GM19035 (cell line): ENCODE results near the gene TTC39A.

Source experiments
- ATAC-seq: cut with Tn5 transposase; IDR thresholded peaks from one replicate; pipeline ENCODE4 v1.9.1; 2021; ENCODE audit not compliant: unreplicated experiment

TTC39A gene

DNA sequence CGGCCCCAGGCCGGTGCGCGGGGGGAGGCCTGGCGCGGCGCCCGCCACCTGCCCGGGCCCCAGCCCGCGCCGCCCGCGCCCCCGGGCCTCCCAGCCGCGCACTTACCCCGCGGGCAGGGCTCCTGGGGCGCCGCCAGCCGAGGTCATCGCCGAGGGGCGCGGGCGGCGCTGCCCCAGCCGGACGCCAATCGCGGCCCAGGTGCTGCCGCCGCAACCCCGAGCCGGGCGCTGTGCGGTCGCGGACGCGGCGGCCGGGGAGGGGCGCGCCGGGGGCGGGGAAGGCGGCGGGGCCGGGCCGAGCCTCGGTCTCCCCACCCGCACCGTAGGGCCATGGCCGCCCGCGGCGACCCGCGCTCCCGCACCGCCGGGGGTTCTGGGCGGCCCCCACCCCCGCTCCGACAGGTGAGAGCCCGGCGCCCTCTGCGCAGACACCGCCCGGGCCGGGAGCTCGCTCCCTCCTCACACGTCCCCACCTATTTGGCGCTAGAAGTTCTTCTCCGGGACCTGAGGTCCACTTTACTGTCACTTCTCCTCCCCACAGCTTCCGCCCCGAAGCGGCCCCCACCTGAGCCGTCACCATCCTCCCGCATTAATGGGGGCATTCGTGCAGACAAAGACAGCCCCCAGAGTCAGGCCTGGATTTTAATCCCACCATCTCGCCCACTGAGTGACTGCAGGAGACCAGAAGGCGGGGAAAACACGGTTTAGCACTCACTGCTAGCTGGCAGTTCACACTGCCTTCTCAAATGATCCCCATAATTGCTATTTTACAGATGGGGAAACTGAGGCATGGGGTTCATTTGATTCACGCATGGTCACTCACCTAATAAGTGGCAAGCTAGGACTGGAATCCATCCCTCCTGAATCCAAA, at the start of gene TTC39A:
Gene TTC39A (minus strand): TSS at position 232 of the 871 bp plus-strand sequence. CDS start 85 bp downstream, at position 147.
- peak; percentile 37 for ATAC-seq

DNA sequence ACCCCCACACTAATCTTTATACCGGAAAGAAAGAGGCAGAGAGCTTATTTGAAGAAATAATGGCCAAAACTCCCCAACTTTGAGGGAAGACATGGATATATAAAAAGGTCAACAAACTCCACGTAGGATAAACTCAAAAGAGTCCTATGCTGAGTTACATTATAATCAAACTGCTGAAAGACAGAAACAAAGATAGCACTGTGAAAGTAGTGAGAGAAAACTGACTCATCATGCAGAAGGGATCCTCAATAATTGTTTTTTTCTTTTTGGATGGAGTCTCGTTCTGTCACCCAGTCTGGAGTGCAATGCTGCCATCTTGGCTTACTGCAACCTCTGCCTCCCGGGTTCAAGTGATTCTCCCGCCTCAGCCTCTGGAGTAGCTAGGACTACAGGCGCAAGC, 48.5 kb upstream of the TTC39A start:
- no peak for ATAC-seq

DNA sequence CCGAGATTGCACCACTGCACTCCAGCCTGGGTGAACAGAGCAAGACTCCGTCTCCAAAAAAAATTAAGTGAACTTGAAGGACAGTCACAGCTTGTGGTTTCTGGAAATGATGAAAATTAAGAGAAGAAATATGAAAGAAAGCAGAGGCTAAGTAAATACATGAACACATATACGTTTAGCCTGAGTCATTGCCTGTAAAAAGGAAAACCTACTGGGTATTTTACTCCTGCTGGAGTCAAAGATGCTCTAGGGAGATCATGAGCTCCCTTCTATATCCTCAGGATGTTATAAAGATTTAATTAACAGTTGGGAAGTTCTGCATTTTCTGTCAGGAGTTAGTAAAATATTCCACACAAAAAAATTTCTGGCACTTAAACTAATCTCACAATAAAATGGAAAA, 43.5 kb upstream of the TTC39A start:
- ATAC-seq, result no peak

DNA sequence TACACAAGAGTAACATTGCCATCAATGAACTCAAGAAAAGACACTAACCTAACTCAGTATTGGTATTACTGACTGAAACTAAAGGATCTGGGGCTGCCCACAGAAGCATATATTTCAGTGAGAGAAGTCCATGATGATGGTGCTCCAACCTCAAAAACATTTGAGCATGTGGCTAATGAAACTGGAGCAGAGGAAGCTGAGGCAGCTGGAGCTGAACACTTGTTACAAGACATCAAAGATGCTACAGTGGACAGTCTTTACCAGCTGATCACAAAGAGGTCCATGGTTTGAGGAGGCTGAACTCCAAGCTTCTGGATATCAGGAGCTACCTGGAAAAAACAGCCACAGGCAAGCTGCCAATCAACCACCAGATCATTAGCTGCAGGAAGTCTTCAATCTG, 42.2 kb upstream of the TTC39A start:
- ATAC-seq, result no peak

DNA sequence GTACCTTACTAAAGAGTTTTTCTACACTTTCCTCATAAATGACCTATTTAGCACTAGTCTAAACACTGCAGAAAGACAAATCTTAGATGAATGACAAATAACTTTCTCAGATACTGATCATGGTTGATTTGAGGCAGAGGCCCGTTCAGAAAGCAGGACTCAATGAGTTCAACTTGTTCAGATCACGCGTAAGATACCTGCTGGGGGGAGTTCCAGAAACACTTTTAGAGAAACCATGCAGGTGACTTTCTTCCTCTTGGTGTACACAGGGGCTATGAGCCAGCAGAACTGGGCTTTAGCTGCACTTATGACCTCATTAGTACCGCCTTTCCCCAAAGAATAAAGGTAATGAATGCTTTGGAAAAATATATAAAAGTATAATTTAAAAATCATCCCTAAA, 38.8 kb upstream of the TTC39A start:
- ATAC-seq, result no peak

DNA sequence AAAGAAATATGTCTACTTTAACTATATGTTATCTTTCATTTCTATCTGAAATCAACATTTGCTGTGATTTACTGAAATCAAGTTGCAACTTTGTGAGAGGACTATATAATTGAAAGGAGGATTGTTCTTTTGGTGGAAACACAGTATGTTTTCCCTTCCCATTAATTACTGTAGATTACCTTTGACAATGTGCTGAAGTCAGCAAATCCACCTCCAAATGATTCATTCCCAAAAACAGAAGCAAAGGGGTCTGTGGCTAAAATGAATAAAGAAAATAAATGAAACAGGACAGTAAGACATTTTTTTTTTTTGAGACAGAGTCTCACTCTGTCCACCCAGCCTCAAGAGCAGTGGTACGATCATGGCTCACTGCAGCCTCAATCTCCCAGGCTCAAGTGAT, 35.4 kb upstream of the TTC39A start:
- no peak for ATAC-seq

DNA sequence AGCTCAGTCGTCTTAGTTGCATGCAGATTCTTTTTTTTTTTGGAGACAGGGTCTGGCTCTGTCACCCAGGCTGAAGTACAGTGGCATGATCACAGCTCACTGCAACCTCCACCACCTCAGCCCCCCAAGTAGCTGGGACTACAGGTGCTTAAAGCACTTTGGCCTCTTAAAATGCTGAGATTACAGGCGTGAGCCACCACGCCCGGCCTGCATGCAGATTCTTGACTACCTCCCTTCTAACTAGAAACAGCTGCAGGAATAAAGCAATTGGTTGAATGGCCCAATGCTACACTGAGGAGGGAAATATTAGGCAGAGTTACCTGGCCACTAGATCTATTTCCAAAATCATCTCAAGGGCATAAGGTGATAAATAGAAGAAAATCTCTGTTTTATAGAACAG, 29.5 kb upstream of the TTC39A start:
- ATAC-seq, result no peak

DNA sequence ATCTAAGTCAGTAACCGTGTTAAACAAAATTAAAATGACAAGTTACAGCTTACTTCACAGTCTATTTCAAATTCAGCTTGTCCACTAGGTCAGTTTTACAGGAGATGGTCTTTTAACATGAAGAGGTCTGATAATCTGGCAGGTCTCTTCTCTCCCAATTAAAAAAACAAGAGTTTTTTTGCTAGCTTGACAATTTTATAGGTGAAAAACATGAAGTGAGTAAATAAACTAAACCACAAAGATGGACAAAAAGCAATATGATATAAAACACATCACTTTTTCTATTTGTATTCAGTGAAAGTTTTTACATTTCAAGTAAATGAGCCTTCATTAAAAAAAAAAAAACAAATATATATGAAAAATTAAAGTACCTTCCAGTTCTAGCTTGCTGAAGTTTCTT, 25.0 kb upstream of the TTC39A start:
- no peak for ATAC-seq

DNA sequence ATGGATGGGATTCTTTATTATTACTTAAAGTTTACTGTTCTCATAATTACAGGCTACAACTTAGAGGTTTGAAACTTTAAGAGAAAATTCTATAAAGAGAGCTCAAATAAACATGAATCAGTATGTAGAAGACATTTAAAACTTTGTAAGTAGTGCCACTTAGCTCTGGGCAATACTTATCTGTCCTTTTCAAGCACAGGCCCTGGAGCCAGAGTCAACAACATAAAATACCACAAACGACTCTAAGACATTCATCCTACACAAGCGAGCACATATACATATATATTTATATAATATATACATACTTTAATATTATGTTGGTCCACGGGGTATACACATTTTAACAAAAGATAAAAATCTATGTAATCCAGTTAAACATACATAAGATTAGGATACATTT, 24.1 kb upstream of the TTC39A start:
- no peak for ATAC-seq

DNA sequence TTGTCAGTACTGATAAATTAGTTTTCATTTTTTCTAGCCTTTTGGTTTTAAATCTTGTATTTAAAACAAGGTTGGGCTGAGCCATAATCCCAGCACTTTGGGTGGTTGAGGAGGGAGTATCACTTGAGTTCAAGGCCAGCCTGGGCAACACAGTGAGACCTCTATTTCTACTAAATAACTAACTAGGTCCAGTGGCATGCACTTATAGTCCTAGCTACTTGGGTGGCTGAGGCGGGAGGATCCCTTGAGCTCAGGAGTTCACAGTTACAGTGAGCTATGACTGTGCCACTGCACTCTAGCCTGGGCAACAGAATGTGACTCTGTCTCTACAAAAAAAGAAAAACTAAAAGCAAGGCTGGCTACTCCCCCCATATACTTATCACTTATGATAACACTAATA, 21.5 kb upstream of the TTC39A start:
- ATAC-seq, result no peak

DNA sequence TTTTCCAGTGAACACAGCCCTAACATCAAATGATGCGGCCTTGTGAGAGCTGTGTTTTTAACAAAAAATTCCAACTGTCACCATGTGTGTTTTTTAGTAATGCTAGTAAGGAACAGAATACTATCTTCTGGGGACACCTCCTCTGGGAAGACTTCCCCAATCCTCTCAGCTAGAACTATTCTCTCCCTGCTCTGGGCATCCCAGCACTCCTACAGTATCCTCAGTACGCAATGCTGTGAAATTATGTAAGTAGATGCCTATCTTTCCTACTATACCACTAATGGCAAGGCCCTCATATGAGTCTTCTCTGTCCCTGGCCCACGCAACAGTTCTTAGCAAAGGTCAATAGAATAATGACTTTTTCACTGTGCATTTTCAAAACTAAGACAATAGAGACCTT, 19.5 kb upstream of the TTC39A start:
- ATAC-seq, result no peak

DNA sequence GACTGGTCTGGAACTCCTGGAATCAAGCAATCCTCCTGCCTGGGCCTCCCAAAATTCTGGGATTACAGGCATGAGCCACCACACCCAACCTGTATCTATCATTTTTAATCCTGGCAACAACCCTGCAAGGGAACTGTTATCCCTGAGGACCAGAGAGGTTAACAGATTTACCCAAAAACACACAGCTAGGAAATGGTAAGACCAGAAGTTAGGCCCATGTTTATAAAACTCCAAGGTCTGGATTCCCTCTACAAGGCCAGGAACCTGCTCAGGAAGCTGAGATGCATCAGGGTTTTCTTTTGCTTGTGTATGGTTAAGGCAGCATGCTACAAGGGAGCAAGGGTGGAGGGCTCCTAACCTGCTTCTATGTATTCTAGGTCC, 17.8 kb upstream of the TTC39A start:
- no peak for ATAC-seq

DNA sequence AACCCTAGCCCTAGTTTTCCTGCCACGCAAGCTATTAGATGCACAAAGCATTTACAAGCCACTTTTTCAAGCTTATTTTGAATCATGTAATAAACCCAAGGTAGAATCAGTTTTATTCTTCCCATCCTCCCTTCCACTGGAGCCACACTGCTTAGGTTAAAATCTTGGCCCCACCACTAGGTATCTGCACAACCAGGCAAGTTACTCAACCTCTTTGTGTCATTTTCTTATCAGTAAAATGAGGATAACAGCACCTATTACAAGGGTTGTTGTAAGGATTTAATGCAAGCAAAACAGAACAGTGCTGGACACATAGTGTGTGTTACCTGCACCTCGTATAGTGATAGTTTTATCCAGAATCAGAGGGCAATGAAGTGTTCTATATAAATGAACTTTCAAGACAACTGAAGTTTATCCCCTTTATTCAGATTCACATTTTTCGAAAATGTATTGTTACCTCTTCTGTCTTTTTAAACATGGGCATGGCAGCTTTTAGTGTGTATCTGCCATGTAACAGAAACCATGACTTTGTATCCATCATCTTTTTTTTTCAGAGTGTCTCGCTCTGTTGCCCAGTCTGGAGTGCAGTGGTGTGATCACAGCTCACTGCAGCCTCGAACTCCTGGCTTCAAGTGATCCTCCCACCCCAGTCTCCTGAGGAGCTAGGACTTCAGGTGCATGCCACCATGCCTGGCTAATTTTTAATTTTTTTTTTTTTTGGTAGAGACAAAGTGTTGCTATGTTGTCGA, 17.2 kb upstream of the TTC39A start:
- ATAC-seq, result no peak

DNA sequence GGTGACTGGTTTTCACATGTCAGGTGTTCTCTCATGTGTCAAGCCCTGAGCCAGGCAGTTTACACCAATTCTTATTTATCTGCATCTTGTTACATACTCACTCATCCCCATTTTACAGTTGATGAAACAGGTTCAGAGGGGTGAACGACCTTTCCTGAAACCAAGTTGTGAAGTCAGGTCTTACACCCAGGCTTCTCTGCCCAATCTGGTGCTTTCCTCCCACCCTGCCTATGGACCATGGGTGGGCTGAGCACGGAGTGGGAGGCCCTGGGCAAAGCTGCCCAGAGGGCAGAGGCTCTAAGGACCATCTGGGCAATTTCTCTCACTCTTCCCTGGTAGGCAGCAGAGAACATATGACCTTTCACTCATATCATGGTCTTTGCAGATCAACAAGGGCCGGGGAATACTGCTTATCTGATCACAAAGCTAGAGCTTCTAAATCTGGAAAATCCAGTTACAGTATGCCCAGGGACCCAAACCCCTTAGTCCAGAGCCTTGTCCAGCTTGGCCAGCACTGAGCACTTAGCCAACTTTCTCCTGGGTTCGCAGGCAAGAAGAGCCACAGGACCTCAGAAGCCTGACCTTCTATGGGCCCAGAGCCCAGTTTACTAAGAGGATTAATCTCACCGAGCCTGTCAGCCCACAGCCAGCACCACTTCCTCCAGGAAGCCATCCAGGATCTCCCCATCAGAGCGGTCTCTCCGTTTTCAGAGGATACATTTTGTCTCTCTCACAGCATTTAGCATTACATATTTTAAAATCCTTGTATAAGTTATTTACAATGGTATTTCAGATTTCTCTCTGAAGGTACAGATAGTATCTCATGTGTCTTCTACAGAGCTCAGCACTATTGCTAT, 16.0 kb upstream of the TTC39A start:
- no peak for ATAC-seq

DNA sequence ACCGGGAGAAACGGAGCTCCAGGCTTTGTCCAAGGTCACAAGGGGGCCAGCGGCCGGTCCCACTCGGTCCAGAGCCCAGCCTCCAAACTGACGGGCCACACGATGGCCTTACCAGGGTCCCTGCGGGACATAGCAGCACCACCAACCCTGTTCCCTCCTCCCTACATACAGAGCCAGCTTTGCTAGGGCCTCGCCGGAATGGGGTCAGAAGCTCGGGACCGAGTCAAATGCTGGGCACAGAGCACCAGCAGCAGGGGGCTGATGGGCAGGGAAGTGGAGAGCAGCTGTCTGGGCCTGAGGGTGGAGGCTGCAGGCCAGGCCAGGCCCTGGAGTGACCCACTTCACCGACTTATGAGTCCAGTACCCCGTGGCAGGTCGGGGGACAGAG, 14.9 kb upstream of the TTC39A start:
- ATAC-seq, result no peak

DNA sequence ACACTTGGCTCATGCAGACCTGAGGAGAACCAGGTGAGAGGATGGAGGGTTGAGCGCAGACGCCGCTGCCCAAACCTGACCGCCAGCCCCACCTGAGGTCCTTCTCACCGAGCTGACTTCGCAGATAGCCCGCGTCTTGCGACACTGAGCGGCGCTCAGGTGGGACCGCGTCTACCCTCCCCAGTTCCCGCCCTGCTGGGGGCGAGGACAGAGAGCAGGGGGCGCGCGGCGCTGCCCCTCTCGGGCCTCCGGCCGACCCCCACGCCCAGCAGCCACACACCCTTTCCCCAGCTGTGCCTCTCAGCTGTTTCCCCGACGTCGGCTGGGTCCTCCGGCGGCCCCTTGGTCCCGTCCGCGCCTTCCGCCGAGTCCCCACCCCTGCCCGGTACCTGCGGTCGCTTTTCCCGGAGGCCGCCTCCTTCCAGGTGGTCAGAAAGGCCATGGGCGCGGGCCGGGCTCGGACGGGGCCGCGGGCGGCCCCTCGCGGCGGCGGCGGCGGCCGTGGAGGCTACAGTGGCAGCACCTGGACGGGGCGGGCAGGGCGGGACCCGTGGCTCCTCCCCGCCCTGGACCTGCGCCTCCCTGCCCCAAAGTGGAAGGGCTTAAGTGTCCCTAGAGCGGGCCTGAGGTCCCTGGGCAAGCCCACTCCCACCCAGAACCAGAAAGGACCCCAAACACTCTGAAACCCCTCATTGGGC, 14.4 kb upstream of the TTC39A start:
- no peak for ATAC-seq

DNA sequence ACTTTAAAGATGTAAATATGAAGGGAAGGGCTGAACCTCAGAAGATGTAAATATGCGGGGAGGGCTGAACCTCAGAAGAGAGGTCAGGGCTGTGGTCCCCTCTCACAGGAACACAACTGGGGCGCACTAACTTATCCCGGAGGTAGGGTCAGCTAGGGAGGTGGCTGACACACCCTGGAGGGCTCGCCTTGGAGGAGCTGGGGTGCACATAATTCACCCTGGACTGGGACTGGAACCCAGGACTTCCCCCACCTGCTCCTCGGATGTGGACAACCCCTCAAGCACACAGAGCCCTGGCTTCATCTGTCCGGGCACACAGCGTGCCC, 13.9 kb upstream of the TTC39A start:
- ATAC-seq, result no peak

DNA sequence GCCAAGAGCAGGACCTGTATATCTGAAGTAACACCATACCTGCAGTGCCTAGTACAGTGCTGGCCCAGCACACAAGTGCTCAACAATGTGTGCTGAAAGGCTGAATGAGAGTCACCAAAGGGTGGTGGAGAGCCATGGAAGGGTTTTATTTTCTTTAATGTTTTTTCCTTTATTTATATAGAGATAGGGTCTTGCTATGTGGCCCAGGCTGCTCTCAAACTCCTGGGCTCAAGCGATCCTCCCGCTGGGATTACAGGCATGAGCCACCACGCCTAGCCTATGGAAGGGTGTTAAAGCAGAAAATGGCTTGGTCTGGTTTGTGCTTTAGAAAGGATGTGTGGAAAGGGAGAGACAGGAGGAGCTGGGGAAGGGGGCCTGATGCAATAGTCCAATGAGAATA, 13.3 kb upstream of the TTC39A start:
- ATAC-seq, result no peak

DNA sequence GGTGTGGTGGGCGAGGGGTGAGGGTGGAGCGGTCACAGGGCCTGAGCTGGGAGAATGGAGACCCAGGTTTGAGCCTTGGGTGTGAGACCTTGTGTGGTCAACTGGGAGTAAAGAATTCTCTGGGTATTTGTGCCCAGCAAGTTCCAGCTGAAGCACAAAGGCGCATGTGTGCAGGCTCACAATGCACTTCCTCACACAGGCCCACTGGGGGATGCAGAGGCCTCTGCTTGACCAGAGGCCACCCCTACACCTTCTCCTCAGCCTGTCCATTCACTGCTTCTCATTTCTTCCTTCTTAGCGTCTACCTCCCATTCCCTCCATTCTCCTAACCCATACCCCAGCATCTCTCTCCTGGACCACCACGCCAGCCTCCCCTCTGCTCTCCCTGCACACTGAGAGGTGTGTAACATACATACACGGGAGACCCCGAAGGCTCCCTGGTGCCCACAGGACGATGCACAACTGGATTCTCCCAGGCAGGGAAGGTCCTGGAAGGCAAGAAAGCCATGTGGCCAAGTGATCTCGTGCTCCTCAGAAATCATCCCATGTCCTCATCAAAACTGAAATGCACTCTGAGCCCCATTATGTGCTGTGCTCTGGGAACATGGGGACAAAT, 12.3 kb upstream of the TTC39A start:
- no peak for ATAC-seq

DNA sequence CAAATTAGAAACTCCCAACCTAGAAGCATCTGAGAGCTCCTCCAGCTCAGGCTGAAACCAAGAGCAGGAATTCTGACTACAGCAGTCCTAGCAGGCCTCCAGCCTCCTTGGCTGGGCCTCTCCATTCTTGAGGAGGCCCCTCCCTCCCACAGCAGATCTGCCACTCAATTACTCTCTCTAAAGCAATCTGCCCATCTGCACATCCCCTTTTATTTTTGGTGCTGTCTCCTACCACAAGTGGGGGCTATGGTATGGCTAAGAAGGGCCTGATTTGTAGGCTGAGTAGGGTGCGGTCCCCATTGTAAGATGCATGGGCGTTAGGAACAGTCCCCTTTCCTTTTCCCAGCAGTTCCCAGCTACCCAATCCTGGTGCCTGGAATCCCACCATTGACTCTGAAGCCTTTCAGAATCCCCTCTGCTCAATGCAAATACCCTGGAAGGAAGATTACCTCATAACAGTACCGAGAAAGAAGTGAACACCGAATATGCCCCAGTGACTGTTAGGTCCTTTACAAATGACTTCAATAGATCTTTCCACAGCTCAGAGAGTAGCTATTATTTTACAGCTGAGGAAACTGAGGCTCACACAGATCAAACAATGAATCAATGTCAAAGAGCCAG, 11.6 kb upstream of the TTC39A start:
- peak; percentile 66 for ATAC-seq
